Adrenal gland (tissue), 12 donors: ENCODE results near the gene ARFIP2. TPM values are rescaled to one million over a fixed set of nuclear protein-coding genes. Genes with fewer than 3 reads are reported as not detected.

ENCODE experiments used
- DNase-seq, 7 donors: peaks; one replicate each; pipeline ENCODE4 v3.0.0-alpha.2; 2019 to 2020
- H3K27ac ChIP-seq, 5 donors: fragments of 200-600 bp; sonication (generic) in 4 of 5; 1 replicate in 3 of 5; 2 replicates in 2 of 5; pipeline versions ENCODE4 v1.5.1 to v1.8.0; 2016 to 2020; ENCODE audit warnings: mild to moderate bottlenecking in 1 of 5
- H3K27me3 ChIP-seq: fragments of 200-600 bp; 2 replicates; pipeline ENCODE4 v1.8.0; 2021
- H3K36me3 ChIP-seq, 2 donors: fragments of 200-600 bp; replicated peaks in 1 of 2; 1 replicate in 1 of 2; 2 replicates in 1 of 2; pipeline versions ENCODE4 v1.5.1 to v1.8.0; 2018 to 2022
- H3K4me1 ChIP-seq, 2 donors: fragments of 200-600 bp; replicated peaks in 1 of 2; 1 replicate in 1 of 2; 2 replicates in 1 of 2; pipeline versions ENCODE4 v1.5.1 to v1.8.0; 2018 to 2021
- H3K4me3 ChIP-seq, 4 donors: fragments of 200-600 bp; sonication (generic) in 3 of 4; one replicate each; pipeline ENCODE4 v1.5.1; 2016 to 2018
- H3K9me3 ChIP-seq, 3 donors: fragments of 200-600 bp; sonication (generic) in 1 of 3; replicated peaks in 1 of 3; 1 replicate in 2 of 3; 2 replicates in 1 of 3; pipeline versions ENCODE4 v1.5.1 to v1.8.0; 2016 to 2021
- CTCF ChIP-seq, 6 experiments: fragments of 450-650 bp in 4 of 6; fragments of 200-600 bp in 2 of 6; sonication (generic) in 1 of 6; IDR thresholded peaks; 1 replicate in 5 of 6; 2 replicates in 1 of 6; pipeline versions ENCODE4 v1.5.1 to v1.8.0; 2016 to 2021; ENCODE audit warnings: antibody characterized with exemption in 6 of 6, mild to moderate bottlenecking in 2 of 6, moderate library complexity in 1 of 6
- POLR2A ChIP-seq, 2 donors: fragments of 450-650 bp; IDR thresholded peaks; one replicate each; pipeline ENCODE4 v1.6.1; 2017; ENCODE audit warnings: antibody characterized with exemption in 2 of 2, mild to moderate bottlenecking in 2 of 2, moderate library complexity in 1 of 2
- WGBS, 4 donors: extraction: QIAGEN DNeasy Blood & Tissue Kit in 2 of 4; methylation state at CpG; one replicate each; pipeline versions ENCODE4 v1.1.5 to v1.1.7; 2013 to 2017; 5-methylcytosine and 5-hydroxymethylcytosine counted together
- intact Hi-C, 2 donors: fragments of 100-400 bp; cut with DNase I; formaldehyde crosslinking; loops; one replicate each; pipeline versions ENCODE4 v1.14.1 to v1.15.0; 2022 to 2023
- polyA plus RNA-seq, 3 donors: library from polyadenylated mRNA; stranded (reverse); fragments of 200-250 nt in 2 of 3; fragments of 350-450 nt in 1 of 3; fragmentation: Illumina TruSeq in 1 of 3; extraction: RNeasy Lipid Tissue Mini Kit (QIAGEN cat#74804) in 1 of 3; gene quantifications; one replicate each; pipeline ENCODE4 v1.2.3, GENCODE V29; 2013 to 2014
- total RNA-seq, 9 donors: library from RNA; depleted of rRNA in 4 of 9; stranded (reverse); fragments of >200 nt in 4 of 9; fragments of 120-200 nt in 1 of 9; fragmentation: NEBNext Ultra II Directional in 1 of 9; extraction: Animal tissue kit (Norgen Biotek cat#: 25700) in 1 of 9; gene quantifications; one replicate each; pipeline versions ENCODE4 v1.1.0 to v1.2.4, GENCODE V29; 2013 to 2023
- donor health status: healthy with polysubstance abuse.
- donor health status: Bipolar disorder and iron deficiency.
- donor health status: DM: yes; HTN: yes; CAD: no.
- donor health status: DM: no; HTN: no; CAD: no.
- donor health status: DM: no; HTN: no; CAD: no.
- donor health status: DM: yes; HTN: yes; CAD: no.

ARFIP2 gene
- total and polyA plus RNA-seq, 12 donors: 47.4 to 108 (median 59.2) TPM

DNA sequence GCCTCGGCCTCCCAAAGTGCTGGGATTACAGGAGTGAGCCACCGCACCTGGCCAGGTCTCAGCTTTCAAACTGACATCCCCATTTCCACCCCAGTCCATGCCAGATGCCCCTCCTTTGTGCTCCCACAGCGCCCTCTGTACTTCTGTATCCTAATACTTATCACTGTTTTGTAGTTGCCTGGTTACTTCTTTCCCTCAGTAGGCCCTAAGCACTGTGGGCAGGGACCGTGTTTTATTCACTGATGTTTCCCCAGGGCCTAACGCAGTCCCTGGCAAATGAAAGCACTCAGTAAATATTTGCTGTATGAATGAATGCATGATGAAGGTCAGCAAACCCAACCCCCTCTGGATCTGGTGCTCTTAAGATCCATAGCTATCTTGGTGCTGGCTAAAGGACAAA lies 5.2 kb downstream of the ARFIP2 start:
- Histone ChIP-seq H3K9me3 (no peaks in the 10 kb centered on the region), H3K4me3 (no peak overlapping the region), H3K27me3 (no peaks in the 10 kb centered on the region), H3K36me3 (peaks cover 0 to 26% of the 10 kb centered on the region in 2 donors), H3K27ac (no peak overlapping the region), H3K4me1 (peaks cover 19 to 27% of the 10 kb centered on the region in 2 donors)
- TF ChIP-seq CTCF (IDR thresholded peaks at IDR 0.05): no peak
- no peak for TF ChIP-seq POLR2A (IDR thresholded peaks at IDR 0.05)
- WGBS, 4 donors: 82 to 90% (median 87%) methylated on average over 4 to 5 of the region's 5 CpGs
- intact Hi-C loops: no loop called here
- DNase-seq: no peak

DNA sequence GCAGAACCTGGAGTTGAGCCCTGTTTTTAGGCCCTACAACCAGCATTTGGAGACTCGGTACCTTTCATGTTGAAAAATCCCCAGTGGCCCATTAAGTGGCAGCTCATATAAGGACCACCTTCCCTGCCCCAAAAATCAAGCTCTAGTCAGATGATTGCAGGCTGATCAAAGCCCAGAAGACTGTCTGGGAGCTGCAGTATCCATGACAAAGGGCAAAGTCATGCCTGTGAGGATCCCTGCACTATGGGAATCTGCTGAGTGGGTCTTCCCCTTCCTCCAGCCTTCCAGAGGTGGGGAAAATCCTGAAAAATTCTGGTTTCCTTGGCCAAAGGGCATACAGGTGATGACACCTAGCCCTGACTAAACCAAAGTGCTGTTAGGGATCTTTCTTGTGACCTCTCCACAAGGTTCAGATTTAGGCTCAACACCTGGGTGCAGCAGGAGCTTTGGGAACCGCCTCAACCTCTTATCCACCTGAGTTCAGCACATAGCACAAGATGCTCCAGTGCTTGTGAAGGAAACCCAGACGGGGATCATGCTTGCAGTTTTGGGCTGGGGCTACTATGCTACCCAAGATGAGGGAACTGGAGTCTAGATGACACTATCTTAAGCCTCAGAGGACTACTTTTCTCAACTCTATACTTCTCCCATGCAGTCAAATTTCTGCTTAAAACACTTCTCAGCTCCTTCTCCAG lies 6.2 kb downstream of the ARFIP2 start:
- Histone ChIP-seq H3K36me3 (peaks cover 0 to 26% of the 10 kb centered on the region in 2 donors), H3K27ac (peak overlapping the region in 3 of 5 donors; percentile 95 to 97 (median 95)), H3K4me3 (no peak overlapping the region), H3K4me1 (peaks cover 10 to 18% of the 10 kb centered on the region in 2 donors), H3K27me3 (no peaks in the 10 kb centered on the region), H3K9me3 (no peaks in the 10 kb centered on the region)
- WGBS, 4 donors: 71 to 74% (median 73%) methylated on average over 3 of the region's 3 CpGs
- intact Hi-C loops: no loop called here
- no peak for TF ChIP-seq POLR2A (IDR thresholded peaks at IDR 0.05)
- TF ChIP-seq CTCF (IDR thresholded peaks at IDR 0.05): no peak
- DNase-seq: no peak

GRCh38 chr11:6474413-6474792 lies 6.7 kb downstream of the ARFIP2 start:
- TF ChIP-seq CTCF (IDR thresholded peaks at IDR 0.05): no peak
- TF ChIP-seq POLR2A (IDR thresholded peaks at IDR 0.05): no peak
- no peak for DNase-seq
- Histone ChIP-seq H3K9me3 (no peaks in the 10 kb centered on the region), H3K4me1 (peaks cover 5 to 14% of the 10 kb centered on the region in 2 donors), H3K4me3 (peak overlapping the region in 2 of 4 donors; percentile 63 to 92), H3K36me3 (peaks cover 0 to 26% of the 10 kb centered on the region in 2 donors), H3K27ac (peak overlapping the region; percentile 84 to 97 (median 95)), H3K27me3 (no peaks in the 10 kb centered on the region)
- intact Hi-C loops: no loop called here
- 24 to 37% (median 32%) methylated on average over 6 to 7 of the region's 7 CpGs for WGBS, 4 donors

DNA sequence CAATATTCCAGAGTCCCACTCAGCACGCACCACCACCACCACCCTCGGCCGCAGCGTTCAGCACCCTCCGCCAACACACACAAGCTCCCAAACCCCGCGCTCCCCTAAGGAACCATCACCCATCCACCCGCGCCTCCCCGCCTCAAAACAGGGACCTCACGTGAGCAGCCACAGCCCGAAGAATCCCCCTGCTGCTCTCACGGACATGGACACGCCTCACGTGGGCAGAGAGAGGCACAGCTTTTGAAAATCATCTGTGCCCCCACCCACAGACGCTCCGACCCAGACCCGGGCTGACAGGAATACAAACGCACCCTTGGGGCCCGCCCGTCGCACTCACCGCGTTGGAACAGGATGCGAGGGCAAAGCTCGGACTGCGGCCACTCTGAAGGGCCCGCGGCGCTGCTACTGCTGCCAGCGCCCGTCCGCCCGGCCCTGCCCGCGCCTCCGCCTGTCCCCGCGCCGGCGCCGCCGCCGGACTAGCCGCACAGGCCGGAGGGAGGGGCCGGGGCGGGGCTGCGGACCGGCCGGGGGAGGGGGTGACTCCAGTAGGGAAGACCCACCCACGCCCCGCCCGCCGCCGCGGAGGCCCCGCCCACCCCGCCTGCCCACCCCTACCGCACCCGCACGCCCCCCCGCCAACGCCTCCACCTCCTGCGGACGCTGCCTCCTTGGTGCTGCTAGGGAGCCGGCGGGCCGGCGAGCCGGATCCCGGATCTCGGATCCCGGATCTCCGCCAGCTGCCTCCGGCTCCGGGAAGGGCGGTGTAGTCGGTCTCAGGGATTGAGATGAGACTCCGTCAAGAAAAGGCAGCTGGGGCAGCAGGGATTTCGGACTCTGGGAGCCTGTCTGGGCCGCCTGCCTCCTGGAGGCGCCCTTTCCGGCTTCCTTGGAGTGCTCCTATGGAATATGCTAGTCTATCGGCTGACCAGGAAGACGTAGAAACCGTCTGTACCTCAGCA lies 7.4 kb downstream of the ARFIP2 start, which contains the start of gene TRIM3:
Gene TRIM3 (minus strand): TSS at position 491 of the 962 bp plus-strand sequence. CDS start 8,246 bp downstream, outside the sequence.
- H3K36me3 ChIP-seq: peaks cover 0 to 22% of the 10 kb centered on the region in 2 donors

More for the DNA sequence above, 7.4 kb downstream of the ARFIP2 start, which contains the start of gene TRIM3:
- Histone ChIP-seq H3K4me1 (peaks cover 5 to 15% of the 10 kb centered on the region in 2 donors), H3K27me3 (no peaks in the 10 kb centered on the region), H3K4me3 (peak within 1 kb of the TSS in 2 of 4 donors; percentile 75 to 92), H3K27ac (peak within 1 kb of the TSS; percentile 84 to 97 (median 95)), H3K9me3 (no peaks in the 10 kb centered on the region)
- WGBS, 4 donors: 0 to 10% (median 1%) methylated on average over 4 to 87 of the region's 87 CpGs
- intact Hi-C loops: no loop called here
- peak; percentile 68 to 86 for TF ChIP-seq POLR2A (IDR thresholded peaks at IDR 0.05)
- no peak for TF ChIP-seq CTCF (IDR thresholded peaks at IDR 0.05)
- peak; percentile 95 to 97 (median 95) for DNase-seq
